Smooth muscle cell (in vitro differentiated cells): ENCODE measurements around the gene RNPEPL1. TPM values are rescaled to one million over a fixed set of nuclear protein-coding genes. Genes with fewer than 3 reads are reported as not detected.

Experiments used
- DNase-seq: peaks from one replicate; lab custom pipeline; 2025; ENCODE audit not compliant: unreplicated experiment; lab: John Stamatoyannopoulos, UW
- H2AFZ ChIP-seq: fragments of 200-600 bp; sonication (generic); 2 replicates; pipeline ENCODE4 v1.6.0; 2016; ENCODE audit warnings: antibody characterized with exemption, low read depth, mild to moderate bottlenecking
- H3F3A ChIP-seq: fragments of 200-600 bp; sonication (generic); 2 replicates; pipeline ENCODE4 v1.6.0; 2017; ENCODE audit warnings: antibody characterized with exemption, low read depth
- H3K27ac ChIP-seq: fragments of 200-600 bp; sonication (generic); 2 replicates; pipeline ENCODE4 v1.5.1; 2016; ENCODE audit warnings: low read depth, mild to moderate bottlenecking
- H3K27me3 ChIP-seq: fragments of 200-600 bp; sonication (generic); 2 replicates; pipeline ENCODE4 v1.6.1; 2016; ENCODE audit warnings: low read depth, mild to moderate bottlenecking
- H3K36me3 ChIP-seq: fragments of 200-600 bp; sonication (generic); 2 replicates; pipeline ENCODE4 v1.5.1; 2016; ENCODE audit warnings: low read depth
- H3K4me1 ChIP-seq: fragments of 200-600 bp; sonication (generic); 2 replicates; pipeline ENCODE4 v1.5.1; 2016; ENCODE audit warnings: low read depth
- H3K4me2 ChIP-seq: fragments of 200-600 bp; sonication (generic); 2 replicates; pipeline ENCODE4 v1.6.0; 2016; ENCODE audit warnings: mild to moderate bottlenecking
- H3K4me3 ChIP-seq: fragments of 200-600 bp; sonication (generic); 2 replicates; pipeline ENCODE4 v1.5.1; 2016; ENCODE audit warnings: mild to moderate bottlenecking
- H3K79me2 ChIP-seq: fragments of 200-600 bp; sonication (generic); 2 replicates; pipeline ENCODE4 v1.6.0; 2016; ENCODE audit warnings: low read depth, mild to moderate bottlenecking
- H3K9ac ChIP-seq: fragments of 200-600 bp; sonication (generic); 2 replicates; pipeline ENCODE4 v1.6.0; 2016; ENCODE audit warnings: low read depth
- H3K9me3 ChIP-seq: fragments of 200-600 bp; sonication (generic); replicated peaks from 2 replicates; pipeline ENCODE4 v1.5.1; 2016; ENCODE audit warnings: low read depth
- H4K20me1 ChIP-seq: fragments of 200-600 bp; sonication (generic); 2 replicates; pipeline ENCODE4 v1.6.0; 2016; ENCODE audit warnings: low read depth
- CTCF ChIP-seq: fragments of 200-600 bp; sonication (generic); IDR thresholded peaks from 2 replicates; pipeline ENCODE4 v1.5.1; 2017; ENCODE audit warnings: borderline replicate concordance, mild to moderate bottlenecking, antibody characterized with exemption; ENCODE audit not compliant: insufficient read depth, poor library complexity, severe bottlenecking
- WGBS: methylation state at CpG from one replicate; pipeline ENCODE4 v1.1.7; 2016; ENCODE audit warnings: low lambda C conversion rate; 5-methylcytosine and 5-hydroxymethylcytosine counted together
- polyA plus RNA-seq: library from polyadenylated mRNA; unstranded; fragments of >200 nt; fragmentation: Nextera tagmentation; extraction: Ambion mirVana; gene quantifications from 2 replicates; pipeline ENCODE4 v1.2.1, GENCODE V29; 2016
- total RNA-seq: library from RNA; depleted of rRNA; stranded (reverse); fragments of >200 nt; gene quantifications from 2 replicates; pipeline ENCODE4 v1.2.3, GENCODE V29; 2014

RNPEPL1 gene
- total and polyA plus RNA-seq, 2 experiments from 2014 or later = 15.3 to 40.9 TPM

GRCh38 chr2:240564561-240565332, 3.5 kb upstream of the RNPEPL1 start:
- Histone ChIP-seq H3K4me3 (no peak overlapping the region), H3K4me1 (peaks cover 19% of the 10 kb centered on the region), H4K20me1 (peaks cover 2% of the 10 kb centered on the region), H3K9ac (no peak overlapping the region), H3K9me3 (no peaks in the 10 kb centered on the region), H3F3A (peaks cover 25% of the 10 kb centered on the region), H3K36me3 (no peaks in the 10 kb centered on the region), H3K79me2 (peaks cover under 1% of the 10 kb centered on the region), H3K27ac (peak overlapping the region; percentile 81), H3K27me3 (no peaks in the 10 kb centered on the region), H2AFZ (no peak overlapping the region), H3K4me2 (peak overlapping the region; percentile 98)
- DNase-seq = no peak
- WGBS = 57% methylated on average over 10 of the region's 10 CpGs
- TF ChIP-seq CTCF = no peak

DNA sequence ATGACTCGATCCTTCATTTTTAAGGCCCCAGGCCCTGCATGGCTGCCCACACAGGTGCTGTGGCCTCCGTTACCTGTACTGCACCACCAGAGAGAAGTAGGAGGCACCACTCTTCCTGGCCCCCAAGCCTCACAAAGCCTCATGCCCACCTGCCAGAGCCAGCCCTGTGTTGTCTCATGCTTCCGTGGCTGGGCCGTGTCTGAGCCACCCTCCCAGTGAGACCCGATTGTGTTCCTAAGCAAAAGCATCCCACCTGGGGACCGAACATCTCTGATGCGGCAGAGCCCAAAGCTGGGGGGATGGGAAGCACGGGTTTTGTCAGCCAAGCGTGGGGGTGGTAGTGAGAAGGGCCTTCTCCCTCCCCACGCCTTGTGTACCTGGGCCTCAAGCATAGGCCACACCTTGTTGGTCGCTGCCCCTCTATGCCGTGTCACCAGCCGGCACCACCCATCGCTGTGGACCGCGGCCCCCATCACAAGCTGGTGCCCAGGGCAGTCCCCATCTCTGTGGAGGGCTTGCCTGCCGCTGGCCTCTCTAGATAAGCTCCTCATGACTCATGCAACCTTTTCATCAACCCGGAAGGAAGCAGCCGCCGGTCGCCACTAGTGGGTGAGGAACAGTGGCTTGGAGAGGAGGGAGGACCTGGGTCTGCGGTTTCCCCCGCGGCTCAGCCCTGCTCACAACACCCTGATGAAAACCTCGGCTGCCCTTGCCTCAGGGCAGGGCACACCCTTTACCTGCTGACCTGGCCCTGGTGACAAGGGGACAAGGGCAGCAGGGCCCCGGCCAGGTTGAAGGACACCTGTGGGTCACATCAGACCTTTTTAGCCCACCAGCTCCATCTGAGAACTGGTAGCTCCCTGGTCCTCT, 2.7 kb upstream of the RNPEPL1 start:
- peak overlapping the region; percentile 51 for H3K9ac ChIP-seq
- WGBS = 47% methylated on average over 26 of the region's 26 CpGs
- H2AFZ ChIP-seq = no peak overlapping the region
- no peaks in the 10 kb centered on the region for H3K79me2 ChIP-seq
- peak overlapping the region; percentile 81 for H3K27ac ChIP-seq
- peak; percentile 54 for DNase-seq
- no peaks in the 10 kb centered on the region for H3K27me3 ChIP-seq
- TF ChIP-seq CTCF = no peak
- no peaks in the 10 kb centered on the region for H3K9me3 ChIP-seq
- peaks cover 4% of the 10 kb centered on the region for H4K20me1 ChIP-seq
- peak overlapping the region; percentile 37 for H3K4me3 ChIP-seq
- peak overlapping the region; percentile 98 for H3K4me2 ChIP-seq
- no peaks in the 10 kb centered on the region for H3K36me3 ChIP-seq
- peaks cover 19% of the 10 kb centered on the region for H3K4me1 ChIP-seq
- H3F3A ChIP-seq = peaks cover 25% of the 10 kb centered on the region

- H3F3A ChIP-seq = peaks cover 24% of the 10 kb centered on the region
- no peaks in the 10 kb centered on the region for H3K79me2 ChIP-seq
- WGBS = 30% methylated on average over 26 of the region's 53 CpGs
- H3K36me3 ChIP-seq = no peaks in the 10 kb centered on the region
- peak; percentile 88 for TF ChIP-seq CTCF
- H4K20me1 ChIP-seq = peaks cover 8% of the 10 kb centered on the region
- H3K4me1 ChIP-seq = peaks cover 17% of the 10 kb centered on the region
- DNase-seq = peak; percentile 73
- no peak overlapping the region for H2AFZ ChIP-seq
- peak overlapping the region; percentile 98 for H3K4me2 ChIP-seq
- peak overlapping the region; percentile 81 for H3K27ac ChIP-seq
- no peaks in the 10 kb centered on the region for H3K9me3 ChIP-seq
- H3K9ac ChIP-seq = peak overlapping the region; percentile 51
- H3K4me3 ChIP-seq = peak overlapping the region; percentile 68
- H3K27me3 ChIP-seq = no peaks in the 10 kb centered on the region
Observed at GRCh38 chr2:240566203-240567136, 1.8 kb upstream of the RNPEPL1 start.
